GM12878 (cell line): ENCODE results near the gene SOS1. TPM values are rescaled to one million over a fixed set of nuclear protein-coding genes. Genes with fewer than 3 reads are reported as not detected.

Experiments used
- BMI1 ChIP-seq: fragments of 450-650 bp; IDR thresholded peaks from 2 replicates; pipeline ENCODE4 v1.6.1; 2016; ENCODE audit warnings: mild to moderate bottlenecking, moderate library complexity, borderline replicate concordance
- CREB1 ChIP-seq: IDR thresholded peaks from 2 replicates; pipeline ENCODE4 v1.6.1; 2012; ENCODE audit warnings: low read depth, mild to moderate bottlenecking, inconsistent platforms
- DPF2 ChIP-seq: fragments of 450-650 bp; IDR thresholded peaks from 2 replicates; pipeline ENCODE4 v1.6.1; 2017; ENCODE audit warnings: mild to moderate bottlenecking
- EED ChIP-seq: sonication (generic); IDR thresholded peaks from 2 replicates; pipeline ENCODE4 v1.6.1; 2016; ENCODE audit warnings: antibody characterized with exemption, low read depth
- FOXM1 ChIP-seq: IDR thresholded peaks from 2 replicates; pipeline ENCODE4 v1.6.1; 2012; ENCODE audit warnings: low read depth, mild to moderate bottlenecking, inconsistent platforms, low read length, moderate library complexity
- HCFC1 ChIP-seq: fragments of 150-350 bp; IDR thresholded peaks from 2 replicates; pipeline ENCODE4 v1.6.1; 2014; ENCODE audit warnings: low read length
- HDGF ChIP-seq: fragments of 450-650 bp; IDR thresholded peaks from 2 replicates; pipeline ENCODE4 v1.6.1; 2016; ENCODE audit warnings: antibody characterized with exemption
- KAT2A ChIP-seq: conservative IDR thresholded peaks from 2 replicates; pipeline ENCODE4 v1.6.1; 2011; ENCODE audit warnings: low read depth, low read length; ENCODE audit not compliant: control insufficient read depth
- LARP7 ChIP-seq: fragments of 450-650 bp; IDR thresholded peaks from 2 replicates; pipeline ENCODE4 v1.6.1; 2017; ENCODE audit warnings: mild to moderate bottlenecking
- NFIC ChIP-seq: IDR thresholded peaks from 2 replicates; pipeline ENCODE4 v1.6.1; 2012; ENCODE audit warnings: low read depth, mild to moderate bottlenecking, inconsistent platforms, low read length, moderate library complexity
- NR2C2 ChIP-seq: IDR thresholded peaks from 2 replicates; pipeline ENCODE4 v1.6.1; 2011; ENCODE audit warnings: borderline replicate concordance, low read depth; ENCODE audit not compliant: control insufficient read depth, insufficient read length
- PML ChIP-seq: IDR thresholded peaks from 2 replicates; pipeline ENCODE4 v1.6.1; 2012; ENCODE audit warnings: low read length, inconsistent platforms
- RELA ChIP-seq: fragments of 450-650 bp; IDR thresholded peaks from 2 replicates; pipeline ENCODE4 v1.8.0; 2014; ENCODE audit warnings: borderline replicate concordance; ENCODE audit not compliant: partially characterized antibody
- STAT1 ChIP-seq: fragments of 450-650 bp; conservative IDR thresholded peaks from 2 replicates; pipeline ENCODE4 v1.6.1; 2014; ENCODE audit warnings: antibody characterized with exemption, mild to moderate bottlenecking
- TAF1 ChIP-seq: IDR thresholded peaks from 2 replicates; pipeline ENCODE4 v1.6.1; 2011; ENCODE audit warnings: mild to moderate bottlenecking, low read depth, low read length, borderline replicate concordance
- polyA plus RNA-seq, 11 experiments: library from polyadenylated mRNA; depleted of rRNA in 4 of 11; unstranded in 6 of 11; stranded (reverse) in 5 of 11; fragments of >200 nt; fragmentation: Nextera tagmentation in 4 of 11; fragmentation: Illumina TruSeq in 1 of 11; extraction: Ambion mirVana in 4 of 11; extraction: Trizol in 1 of 11; gene quantifications; 1 replicate in 1 of 11; 2 replicates in 10 of 11; pipeline versions ENCODE4 v1.2.1 to v1.2.3, GENCODE V29; 2011 to 2016; ENCODE audit warnings: inconsistent platforms in 2 of 11, missing spikeins in 2 of 11, low read depth in 1 of 11
- total RNA-seq, 4 experiments: library from RNA; depleted of rRNA in 3 of 4; stranded (reverse); fragments of >200 nt in 3 of 4; fragmentation: Illumina TruSeq in 1 of 4; extraction: Trizol in 1 of 4; gene quantifications; 2 replicates each; pipeline versions ENCODE4 v1.2.1 to v1.2.3, GENCODE V29; 2013 to 2021
- TF ChIP-seq, protein P1 (sequence below): fragments of 450-650 bp; IDR thresholded peaks from 2 replicates; pipeline ENCODE4 v1.6.1; 2018; ENCODE audit warnings: mild to moderate bottlenecking, low read depth, moderate library complexity; ENCODE audit not compliant: partially characterized antibody
- TF ChIP-seq, protein P2 (sequence below): fragments of 450-650 bp; IDR thresholded peaks from 2 replicates; pipeline ENCODE4 v1.6.1; 2017; ENCODE audit warnings: borderline replicate concordance
- TF ChIP-seq, protein P3 (sequence below): fragments of 450-650 bp; IDR thresholded peaks from 2 replicates; pipeline ENCODE4 v1.6.1; 2016; ENCODE audit warnings: mild to moderate bottlenecking, moderate library complexity, borderline replicate concordance
- TF ChIP-seq, protein P4 (sequence below): IDR thresholded peaks from 2 replicates; pipeline ENCODE4 v1.6.1; 2011; ENCODE audit warnings: mild to moderate bottlenecking, low read depth, low read length, moderate library complexity; ENCODE audit not compliant: insufficient replicate concordance
- TF ChIP-seq, protein P5 (sequence below): IDR thresholded peaks from 2 replicates; pipeline ENCODE4 v1.6.1; 2011; ENCODE audit warnings: borderline replicate concordance, low read depth, mild to moderate bottlenecking, moderate library complexity, mixed read lengths, low read length; ENCODE audit not compliant: insufficient read depth; ENCODE audit errors: extremely low read length

The SOS1 gene
- total and polyA plus RNA-seq, 10 of the 15 experiments (the other 5 are each of a cell fraction or from before 2014, with no cell fraction given), result 2.1 to 24.1 (median 8.5) TPM

DNA sequence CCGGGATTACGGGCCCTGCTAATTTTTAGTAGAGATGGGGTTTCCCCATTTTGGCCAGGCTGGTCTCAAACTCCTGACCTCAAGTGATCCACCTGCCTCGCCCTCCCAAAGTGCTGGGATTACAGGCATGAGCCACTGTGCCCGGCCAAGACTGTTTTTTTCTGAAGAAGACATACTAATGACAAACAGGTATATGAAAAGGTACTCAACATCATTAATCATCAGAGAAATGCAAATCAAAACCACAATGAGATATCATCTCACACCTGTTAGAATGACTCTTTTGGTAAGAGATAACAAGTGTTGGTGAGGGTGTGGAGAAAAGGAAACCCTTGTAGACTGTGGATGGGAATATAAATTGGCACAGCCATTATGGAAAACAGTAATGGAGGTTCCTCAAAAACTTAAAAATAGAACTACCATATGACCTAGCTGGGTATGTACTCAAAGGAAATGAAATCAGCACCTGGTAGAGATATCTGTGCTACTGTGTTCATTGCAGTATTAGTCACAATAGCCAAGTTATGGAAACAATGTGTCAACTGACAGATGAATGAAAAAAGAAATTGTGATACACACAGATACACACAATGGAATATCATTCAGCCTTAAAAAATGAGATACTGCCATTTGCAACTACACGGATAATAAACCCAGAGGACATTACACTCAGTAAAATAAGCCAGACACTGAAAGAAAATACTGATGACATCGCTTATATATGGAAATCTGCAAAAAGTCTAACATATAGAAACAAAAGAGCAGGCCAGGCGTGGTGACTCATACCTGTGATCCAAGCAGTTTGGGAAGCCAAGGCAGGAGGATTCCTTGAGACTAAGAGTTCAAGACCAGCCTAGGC lies 20.8 kb downstream of the SOS1 start (continued):
- TF ChIP-seq, protein P1, sequence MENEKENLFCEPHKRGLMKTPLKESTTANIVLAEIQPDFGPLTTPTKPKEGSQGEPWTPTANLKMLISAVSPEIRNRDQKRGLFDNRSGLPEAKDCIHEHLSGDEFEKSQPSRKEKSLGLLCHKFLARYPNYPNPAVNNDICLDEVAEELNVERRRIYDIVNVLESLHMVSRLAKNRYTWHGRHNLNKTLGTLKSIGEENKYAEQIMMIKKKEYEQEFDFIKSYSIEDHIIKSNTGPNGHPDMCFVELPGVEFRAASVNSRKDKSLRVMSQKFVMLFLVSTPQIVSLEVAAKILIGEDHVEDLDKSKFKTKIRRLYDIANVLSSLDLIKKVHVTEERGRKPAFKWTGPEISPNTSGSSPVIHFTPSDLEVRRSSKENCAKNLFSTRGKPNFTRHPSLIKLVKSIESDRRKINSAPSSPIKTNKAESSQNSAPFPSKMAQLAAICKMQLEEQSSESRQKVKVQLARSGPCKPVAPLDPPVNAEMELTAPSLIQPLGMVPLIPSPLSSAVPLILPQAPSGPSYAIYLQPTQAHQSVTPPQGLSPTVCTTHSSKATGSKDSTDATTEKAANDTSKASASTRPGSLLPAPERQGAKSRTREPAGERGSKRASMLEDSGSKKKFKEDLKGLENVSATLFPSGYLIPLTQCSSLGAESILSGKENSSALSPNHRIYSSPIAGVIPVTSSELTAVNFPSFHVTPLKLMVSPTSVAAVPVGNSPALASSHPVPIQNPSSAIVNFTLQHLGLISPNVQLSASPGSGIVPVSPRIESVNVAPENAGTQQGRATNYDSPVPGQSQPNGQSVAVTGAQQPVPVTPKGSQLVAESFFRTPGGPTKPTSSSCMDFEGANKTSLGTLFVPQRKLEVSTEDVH, result no peak
- TF ChIP-seq DPF2 (0 out of 2 replicates have a peak, but pooled peaks have one; percentile 31), FOXM1 (no peak), BMI1 (no peak), NFIC (peak; percentile 49), LARP7 (no peak), RELA (no peak), STAT1 (no peak), HCFC1 (no peak), KAT2A (no peak), TAF1 (no peak), HDGF (peak; percentile 63; the same call in 1 of the 2 replicates), NR2C2 (no peak), CREB1 (no peak), EED (no peak), PML (no peak)
- TF ChIP-seq, protein P2, sequence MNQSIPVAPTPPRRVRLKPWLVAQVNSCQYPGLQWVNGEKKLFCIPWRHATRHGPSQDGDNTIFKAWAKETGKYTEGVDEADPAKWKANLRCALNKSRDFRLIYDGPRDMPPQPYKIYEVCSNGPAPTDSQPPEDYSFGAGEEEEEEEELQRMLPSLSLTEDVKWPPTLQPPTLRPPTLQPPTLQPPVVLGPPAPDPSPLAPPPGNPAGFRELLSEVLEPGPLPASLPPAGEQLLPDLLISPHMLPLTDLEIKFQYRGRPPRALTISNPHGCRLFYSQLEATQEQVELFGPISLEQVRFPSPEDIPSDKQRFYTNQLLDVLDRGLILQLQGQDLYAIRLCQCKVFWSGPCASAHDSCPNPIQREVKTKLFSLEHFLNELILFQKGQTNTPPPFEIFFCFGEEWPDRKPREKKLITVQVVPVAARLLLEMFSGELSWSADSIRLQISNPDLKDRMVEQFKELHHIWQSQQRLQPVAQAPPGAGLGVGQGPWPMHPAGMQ, result no peak
- TF ChIP-seq, protein P3, sequence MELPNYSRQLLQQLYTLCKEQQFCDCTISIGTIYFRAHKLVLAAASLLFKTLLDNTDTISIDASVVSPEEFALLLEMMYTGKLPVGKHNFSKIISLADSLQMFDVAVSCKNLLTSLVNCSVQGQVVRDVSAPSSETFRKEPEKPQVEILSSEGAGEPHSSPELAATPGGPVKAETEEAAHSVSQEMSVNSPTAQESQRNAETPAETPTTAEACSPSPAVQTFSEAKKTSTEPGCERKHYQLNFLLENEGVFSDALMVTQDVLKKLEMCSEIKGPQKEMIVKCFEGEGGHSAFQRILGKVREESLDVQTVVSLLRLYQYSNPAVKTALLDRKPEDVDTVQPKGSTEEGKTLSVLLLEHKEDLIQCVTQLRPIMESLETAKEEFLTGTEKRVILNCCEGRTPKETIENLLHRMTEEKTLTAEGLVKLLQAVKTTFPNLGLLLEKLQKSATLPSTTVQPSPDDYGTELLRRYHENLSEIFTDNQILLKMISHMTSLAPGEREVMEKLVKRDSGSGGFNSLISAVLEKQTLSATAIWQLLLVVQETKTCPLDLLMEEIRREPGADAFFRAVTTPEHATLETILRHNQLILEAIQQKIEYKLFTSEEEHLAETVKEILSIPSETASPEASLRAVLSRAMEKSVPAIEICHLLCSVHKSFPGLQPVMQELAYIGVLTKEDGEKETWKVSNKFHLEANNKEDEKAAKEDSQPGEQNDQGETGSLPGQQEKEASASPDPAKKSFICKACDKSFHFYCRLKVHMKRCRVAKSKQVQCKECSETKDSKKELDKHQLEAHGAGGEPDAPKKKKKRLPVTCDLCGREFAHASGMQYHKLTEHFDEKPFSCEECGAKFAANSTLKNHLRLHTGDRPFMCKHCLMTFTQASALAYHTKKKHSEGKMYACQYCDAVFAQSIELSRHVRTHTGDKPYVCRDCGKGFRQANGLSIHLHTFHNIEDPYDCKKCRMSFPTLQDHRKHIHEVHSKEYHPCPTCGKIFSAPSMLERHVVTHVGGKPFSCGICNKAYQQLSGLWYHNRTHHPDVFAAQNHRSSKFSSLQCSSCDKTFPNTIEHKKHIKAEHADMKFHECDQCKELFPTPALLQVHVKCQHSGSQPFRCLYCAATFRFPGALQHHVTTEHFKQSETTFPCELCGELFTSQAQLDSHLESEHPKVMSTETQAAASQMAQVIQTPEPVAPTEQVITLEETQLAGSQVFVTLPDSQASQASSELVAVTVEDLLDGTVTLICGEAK, result no peak
- TF ChIP-seq, protein P4, sequence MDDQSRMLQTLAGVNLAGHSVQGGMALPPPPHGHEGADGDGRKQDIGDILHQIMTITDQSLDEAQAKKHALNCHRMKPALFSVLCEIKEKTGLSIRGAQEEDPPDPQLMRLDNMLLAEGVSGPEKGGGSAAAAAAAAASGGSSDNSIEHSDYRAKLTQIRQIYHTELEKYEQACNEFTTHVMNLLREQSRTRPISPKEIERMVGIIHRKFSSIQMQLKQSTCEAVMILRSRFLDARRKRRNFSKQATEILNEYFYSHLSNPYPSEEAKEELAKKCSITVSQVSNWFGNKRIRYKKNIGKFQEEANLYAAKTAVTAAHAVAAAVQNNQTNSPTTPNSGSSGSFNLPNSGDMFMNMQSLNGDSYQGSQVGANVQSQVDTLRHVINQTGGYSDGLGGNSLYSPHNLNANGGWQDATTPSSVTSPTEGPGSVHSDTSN, result no peak
- TF ChIP-seq, protein P5, sequence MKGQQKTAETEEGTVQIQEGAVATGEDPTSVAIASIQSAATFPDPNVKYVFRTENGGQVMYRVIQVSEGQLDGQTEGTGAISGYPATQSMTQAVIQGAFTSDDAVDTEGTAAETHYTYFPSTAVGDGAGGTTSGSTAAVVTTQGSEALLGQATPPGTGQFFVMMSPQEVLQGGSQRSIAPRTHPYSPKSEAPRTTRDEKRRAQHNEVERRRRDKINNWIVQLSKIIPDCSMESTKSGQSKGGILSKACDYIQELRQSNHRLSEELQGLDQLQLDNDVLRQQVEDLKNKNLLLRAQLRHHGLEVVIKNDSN, result no peak
